Measurements from ENCODE around the gene ITGB3.

ITGB3 gene

DNA sequence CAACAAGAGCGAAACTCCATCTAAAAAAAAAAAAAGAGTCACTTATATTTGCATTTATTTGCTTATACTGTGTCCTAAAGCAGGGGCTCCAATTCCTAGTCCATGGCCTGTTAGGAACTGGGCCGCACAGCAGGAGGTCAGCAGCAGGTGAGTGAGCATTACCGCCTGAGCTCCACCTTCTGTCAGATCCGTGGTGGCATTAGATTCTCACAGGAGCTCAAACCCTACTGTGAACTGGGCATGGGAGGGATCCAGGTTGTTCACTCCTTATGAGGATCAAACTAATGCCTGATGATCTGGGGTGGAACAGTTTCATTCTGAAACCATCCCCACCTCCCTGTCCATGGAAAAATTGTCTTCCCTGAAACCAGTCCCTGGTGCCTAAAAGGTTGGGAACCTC, 24.9 kb downstream of the ITGB3 start:
- peak; percentile 80 to 85 for DNase-seq

DNA sequence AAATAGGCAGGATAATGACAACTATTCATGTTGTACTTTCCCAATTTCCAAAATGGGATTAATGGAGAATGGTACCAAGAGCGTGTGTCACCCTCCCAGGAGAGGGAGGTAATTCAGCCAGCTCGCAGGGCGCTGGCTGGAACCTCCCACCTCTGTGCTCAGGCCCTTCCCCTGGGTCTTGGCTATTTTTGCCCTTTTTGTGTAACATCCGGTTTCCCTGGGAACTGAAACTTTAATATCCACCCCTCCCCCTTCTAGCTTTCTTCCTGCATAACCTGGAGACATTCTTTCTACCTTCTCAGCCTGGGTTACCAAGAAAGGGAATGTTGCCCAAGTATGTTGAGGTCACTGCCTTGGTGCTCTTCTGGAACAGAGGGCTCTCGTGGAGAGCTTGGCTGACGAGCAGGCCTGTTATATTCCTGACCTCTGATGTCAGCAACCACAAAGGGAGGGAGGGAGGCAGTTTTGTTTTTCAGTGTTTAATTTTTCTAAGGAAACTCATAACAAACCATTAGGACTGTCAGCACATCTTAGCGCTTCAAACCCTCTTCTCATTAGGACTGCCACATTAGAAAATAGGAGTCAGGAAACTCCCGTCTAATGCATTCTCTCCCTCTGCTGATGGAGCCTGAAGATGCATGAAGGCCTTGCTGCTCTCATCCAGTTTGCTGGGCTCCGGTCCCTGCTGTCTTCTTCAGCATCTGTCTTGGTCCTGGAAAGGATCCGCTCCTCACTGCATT, 25.6 kb downstream of the ITGB3 start:
- DNase-seq = no peak

DNA sequence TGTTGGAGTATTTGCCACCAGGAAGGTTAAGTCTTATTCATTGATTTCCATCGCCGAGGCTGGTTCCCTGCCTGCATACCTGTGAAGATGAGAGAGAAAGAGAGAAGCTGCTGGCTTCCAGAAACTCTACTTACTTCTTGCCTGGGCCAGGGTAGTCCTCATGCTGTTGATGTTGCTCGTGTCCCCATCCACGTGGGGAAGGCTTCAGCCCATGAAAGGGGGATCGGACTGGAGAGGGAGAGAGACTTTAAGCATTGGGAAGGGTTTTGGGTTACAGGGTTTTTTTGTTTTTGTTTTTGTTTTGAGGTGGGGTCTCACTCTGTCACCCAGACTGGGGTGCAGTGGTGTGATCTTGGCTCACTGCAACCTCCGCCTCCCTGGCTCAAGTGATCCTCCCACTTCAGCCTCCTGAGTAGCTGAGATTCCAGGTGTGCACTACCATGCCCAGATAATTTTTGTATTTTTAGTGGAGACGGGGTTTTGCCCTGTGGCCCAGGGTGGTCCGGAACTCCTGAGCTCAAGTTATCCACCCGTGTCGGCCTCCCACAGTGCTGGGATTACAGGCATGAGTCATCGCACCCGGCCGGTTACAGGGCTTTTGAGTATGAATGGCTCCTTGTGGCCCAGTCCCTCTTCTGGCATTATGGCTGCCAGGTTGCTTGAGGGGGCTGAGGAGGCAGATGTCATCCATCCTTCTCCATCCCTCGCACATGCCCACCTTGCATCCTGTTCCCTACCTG, 26.6 kb downstream of the ITGB3 start:
- DNase-seq = no peak

- DNase-seq = no peak
These were observed 27.6 kb downstream of the ITGB3 start for GRCh38 chr17:47281216-47281615.

GRCh38 chr17:47285003-47285402, 31.4 kb downstream of the ITGB3 start:
- no peak for DNase-seq

DNA sequence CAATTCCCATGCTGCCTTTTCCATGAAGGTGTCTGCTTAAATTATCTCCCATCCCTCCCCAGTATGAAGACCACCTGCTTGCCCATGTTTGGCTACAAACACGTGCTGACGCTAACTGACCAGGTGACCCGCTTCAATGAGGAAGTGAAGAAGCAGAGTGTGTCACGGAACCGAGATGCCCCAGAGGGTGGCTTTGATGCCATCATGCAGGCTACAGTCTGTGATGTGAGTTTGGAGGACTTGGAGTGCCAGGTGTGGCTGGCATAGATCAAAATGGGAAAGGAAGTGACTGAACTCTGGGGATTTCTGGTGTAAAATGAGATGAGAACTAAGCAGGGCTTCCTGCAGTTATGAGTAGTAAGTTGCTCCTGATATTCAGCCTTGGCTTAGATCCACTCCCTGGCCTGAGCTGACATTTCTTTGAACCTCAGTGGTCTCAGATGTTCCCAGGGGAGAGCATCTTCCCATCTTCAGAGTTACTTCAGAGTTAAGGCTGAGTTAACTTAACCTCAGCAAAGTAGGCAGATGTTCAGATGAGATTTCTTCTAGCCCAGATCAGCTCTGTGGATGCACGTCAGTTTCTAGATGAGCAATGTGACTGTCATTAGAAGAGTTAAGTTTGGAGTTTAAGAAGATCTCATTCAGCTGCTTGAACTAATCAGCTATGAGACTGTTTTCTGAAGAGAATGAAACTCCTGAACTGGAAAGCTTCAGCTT, 32.7 kb downstream of the ITGB3 start:
- DNase-seq = no peak

DNA sequence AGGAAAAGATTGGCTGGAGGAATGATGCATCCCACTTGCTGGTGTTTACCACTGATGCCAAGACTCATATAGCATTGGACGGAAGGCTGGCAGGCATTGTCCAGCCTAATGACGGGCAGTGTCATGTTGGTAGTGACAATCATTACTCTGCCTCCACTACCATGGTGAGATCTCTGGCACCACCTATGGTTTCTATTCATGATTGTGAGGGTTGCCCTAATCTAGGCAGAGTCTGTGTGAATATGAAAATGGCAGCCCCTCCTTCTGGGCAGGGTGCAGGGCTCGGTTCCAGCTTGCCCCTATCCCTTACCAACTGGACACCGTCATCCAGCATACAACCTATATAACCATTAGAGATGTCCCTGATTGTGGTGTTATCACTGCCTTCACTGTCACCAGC, 33.4 kb downstream of the ITGB3 start:
- no peak for DNase-seq

- no peak for DNase-seq
These were observed 34.0 kb downstream of the ITGB3 start for GRCh38 chr17:47287639-47288038.

GRCh38 chr17:47288531-47289116, 35.0 kb downstream of the ITGB3 start:
- DNase-seq = no peak

DNA sequence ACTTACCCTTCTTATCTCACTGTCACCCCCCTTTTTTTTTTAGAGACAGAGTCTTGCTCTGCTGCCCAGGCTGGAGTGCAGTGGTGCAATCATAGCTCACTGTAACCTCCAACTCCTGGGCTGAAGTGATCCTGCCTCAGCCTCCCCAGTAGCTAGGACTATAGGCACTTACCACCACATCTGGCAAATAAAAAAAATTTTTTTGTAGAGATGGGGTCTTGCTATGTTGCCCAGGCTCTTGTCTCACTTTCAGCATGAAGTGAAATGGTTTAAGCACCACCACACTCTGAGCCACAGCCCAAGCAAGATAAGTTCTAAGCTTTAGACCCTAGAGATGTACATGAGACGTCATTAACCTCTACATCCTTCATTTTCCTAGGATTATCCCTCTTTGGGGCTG, 35.7 kb downstream of the ITGB3 start:
- no peak for DNase-seq

DNA sequence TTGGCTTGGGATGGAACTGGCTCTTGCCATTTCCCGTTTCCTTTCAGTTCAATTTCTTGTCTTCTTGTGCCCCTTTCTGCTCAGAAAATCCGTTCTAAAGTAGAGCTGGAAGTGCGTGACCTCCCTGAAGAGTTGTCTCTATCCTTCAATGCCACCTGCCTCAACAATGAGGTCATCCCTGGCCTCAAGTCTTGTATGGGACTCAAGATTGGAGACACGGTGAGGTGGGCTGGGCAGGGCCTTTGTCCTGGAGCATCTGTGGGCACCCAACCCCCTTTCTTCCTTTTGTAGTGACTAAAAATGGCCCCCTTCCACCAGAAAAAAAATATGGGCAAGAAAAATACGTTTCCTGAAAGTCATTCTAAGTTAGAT, 37.2 kb downstream of the ITGB3 start:
- no peak for DNase-seq

DNA sequence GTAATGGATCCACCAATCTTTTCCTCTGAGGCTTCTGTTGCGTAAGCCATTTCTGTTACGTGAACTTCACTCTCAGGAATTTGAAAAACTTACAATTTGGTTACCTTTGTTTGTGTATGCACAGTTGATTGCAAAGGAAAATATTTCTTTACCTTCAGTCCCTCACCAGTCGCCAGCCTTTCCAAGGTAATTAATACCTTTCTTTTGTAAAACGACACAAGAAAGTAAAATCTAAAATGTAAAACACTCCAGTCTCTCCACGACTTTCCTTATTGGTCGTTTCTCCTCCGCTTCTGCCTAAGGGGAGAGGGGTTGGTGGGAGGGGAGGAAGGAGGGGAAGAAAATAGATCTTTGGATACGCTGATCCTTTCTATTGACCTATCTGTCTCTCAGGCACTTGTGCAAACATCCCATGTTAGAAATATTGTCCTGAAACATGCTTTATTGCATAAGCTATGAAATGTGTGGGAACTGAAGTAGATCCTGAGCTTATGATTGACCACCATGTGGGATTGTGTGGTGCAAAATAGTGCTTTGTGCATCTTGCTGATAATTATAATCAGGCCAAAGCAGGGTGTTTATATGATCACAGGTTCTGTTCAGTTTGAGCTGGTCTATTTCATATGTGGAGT, 37.7 kb downstream of the ITGB3 start:
- no peak for DNase-seq

DNA sequence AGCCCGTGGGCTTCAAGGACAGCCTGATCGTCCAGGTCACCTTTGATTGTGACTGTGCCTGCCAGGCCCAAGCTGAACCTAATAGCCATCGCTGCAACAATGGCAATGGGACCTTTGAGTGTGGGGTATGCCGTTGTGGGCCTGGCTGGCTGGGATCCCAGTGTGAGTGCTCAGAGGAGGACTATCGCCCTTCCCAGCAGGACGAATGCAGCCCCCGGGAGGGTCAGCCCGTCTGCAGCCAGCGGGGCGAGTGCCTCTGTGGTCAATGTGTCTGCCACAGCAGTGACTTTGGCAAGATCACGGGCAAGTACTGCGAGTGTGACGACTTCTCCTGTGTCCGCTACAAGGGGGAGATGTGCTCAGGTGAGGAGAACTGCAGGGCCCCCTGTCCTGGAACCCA, 38.6 kb downstream of the ITGB3 start:
- DNase-seq = no peak

GRCh38 chr17:47295037-47295873, 41.6 kb downstream of the ITGB3 start:
- no peak for DNase-seq

GRCh38 chr17:47295874-47296255, 42.2 kb downstream of the ITGB3 start:
- no peak for DNase-seq

DNA sequence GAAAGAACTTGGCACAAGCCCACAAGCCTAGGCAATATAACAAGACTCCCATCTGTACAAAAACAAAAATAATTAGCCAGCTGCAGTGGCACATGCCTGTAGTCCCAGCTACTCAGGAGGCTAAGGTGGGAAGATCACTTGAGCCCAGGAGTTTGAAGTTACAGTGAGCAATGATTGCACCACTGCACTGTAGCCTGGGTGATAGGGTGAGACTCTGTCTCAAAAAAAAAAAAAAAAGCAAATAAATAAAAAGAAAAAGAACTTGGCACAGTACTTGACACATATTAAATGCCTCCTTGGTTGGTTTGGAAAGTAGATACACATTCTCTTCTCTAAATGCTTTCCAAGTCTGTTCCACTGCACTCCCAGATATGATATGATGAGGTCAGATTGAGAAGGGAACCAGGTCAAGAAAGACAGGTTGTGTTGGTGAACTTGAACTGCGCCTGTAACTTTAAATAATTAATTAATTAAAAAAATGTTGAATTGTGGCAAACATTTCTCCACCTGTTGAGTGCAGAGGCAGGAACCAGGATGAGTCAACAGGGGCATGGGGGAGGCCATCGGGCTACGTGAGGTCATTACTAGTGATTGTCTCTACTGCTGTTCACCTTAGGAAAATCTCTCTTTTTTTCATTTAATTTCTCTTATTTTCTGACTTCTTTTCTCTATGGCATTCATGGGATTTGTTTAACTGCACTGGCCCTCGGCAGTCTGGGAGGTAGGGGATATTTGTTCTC, 44.2 kb downstream of the ITGB3 start:
- no peak for DNase-seq

DNA sequence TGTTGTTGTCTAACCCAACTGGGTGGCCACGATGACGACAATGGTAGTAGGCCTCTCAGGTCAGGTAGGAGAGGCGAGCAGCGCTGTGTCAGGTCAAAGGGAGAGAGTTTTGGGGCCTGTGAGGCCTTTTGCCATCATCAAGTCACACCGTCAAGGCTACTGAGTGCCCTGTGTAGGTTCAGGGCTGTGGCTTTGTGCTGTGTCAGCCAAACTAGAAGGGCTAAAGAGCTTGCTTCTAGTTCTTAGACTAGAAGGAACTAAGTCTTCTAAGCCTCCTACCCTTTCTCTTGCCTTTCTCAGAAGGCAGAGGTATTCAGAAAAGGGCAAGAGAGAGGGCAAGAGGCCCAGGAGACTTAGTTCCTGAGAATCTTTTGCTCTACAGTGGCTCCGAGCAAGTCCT, 45.1 kb downstream of the ITGB3 start:
- no peak for DNase-seq

DNA sequence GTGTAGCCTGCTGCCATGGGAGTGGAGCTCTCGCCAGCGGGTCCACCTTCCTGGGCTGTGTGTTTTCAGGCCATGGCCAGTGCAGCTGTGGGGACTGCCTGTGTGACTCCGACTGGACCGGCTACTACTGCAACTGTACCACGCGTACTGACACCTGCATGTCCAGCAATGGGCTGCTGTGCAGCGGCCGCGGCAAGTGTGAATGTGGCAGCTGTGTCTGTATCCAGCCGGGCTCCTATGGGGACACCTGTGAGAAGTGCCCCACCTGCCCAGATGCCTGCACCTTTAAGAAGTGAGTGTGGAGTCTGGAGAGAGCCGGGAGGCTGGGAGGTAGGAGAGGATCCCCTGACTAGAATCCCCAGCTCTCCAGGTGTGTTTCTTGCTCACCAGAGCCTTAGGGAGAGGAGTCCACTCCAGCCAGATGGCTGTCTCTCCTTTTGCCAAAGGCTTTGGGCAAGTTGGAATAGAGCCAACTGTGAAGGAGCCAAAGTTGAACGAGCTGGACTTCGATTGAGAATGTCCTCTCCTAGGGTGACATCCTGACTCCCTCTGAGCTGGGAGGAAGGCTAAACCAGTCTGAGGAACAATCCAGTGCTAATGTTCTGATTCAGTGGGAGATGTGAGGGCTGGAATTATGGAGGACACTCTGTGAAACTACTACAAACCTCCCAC, 45.7 kb downstream of the ITGB3 start:
- DNase-seq = no peak

DNA sequence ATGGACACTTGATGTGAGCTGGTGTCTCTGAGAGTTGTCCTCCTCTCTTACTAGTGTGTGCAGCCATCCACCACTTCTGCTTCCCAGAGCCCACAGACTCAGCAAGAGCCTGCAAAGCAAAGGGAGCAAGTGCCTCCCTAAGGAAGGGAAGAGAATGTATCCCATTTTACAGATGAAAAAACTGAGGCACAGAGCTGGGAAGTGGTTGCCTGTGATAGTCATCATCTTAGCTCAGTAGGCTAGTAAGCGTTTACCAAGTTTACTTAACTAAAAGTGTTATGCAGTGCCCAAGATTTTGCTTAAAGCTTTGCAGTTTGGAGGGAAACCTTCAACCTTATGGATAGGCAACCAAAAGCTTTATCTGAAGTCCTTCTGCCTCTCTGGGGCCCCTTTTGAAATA, 47.1 kb downstream of the ITGB3 start:
- no peak for DNase-seq

DNA sequence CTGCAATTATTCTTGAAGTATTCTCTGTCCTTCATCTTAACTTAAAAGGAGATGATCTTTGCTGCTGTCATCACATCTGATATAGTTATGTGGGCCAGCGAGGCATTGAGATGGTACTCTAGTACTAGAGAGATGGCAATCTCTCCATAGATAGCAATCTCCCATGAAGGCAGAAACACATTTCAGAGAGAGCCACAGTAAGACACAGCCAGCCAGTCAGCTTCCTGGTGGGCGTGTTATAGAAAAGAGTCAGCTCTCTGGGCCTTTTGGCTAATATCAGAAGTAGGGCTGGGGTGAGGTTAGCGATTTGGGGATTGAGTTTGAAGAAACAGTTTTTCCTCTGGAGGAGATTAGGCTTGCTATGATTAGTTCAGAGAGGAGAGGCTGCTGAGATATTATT, 47.5 kb downstream of the ITGB3 start:
- DNase-seq = no peak

GRCh38 chr17:47301831-47302230, 48.2 kb downstream of the ITGB3 start:
- no peak for DNase-seq
